ENCODE results near the gene PAH.

PAH gene

GRCh38 chr12:102814691-102815367 is 102.2 kb downstream of the PAH start:
- no peak for DNase-seq

GRCh38 chr12:102812344-102812743 is 104.7 kb downstream of the PAH start:
- no peak for DNase-seq

DNA sequence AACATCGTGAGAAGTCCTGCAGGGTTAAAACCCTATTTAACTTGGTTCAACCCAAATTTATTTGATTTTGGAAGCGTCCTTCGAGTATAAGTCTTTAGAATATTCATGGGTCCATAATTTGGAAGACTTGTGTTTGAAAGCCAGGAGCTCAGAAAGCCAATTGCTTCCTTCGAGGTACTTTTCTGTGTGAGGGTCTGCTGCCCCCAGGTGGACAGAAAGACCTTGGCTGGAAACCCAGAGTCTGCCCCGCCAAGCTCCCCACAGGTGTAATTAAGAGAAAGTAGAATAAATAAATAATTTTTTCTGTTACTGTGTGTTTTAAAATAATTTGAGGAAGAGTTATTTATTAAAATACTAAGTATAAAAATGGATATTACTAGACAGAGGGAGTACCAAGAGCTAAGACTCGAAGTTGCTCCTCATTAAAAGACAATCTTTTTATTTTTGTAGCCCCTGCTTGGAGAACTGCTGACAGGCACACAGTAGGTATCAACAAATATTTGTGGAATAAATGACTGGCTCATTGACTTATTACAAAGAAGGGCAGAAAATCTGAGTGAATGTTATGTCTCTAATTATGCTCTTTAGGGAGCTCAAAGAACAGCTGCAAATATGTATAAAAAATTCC is 105.8 kb downstream of the PAH start:
- DNase-seq: no peak

- no peak for DNase-seq
Observed at GRCh38 chr12:102808412-102808811, 108.6 kb downstream of the PAH start.

DNA sequence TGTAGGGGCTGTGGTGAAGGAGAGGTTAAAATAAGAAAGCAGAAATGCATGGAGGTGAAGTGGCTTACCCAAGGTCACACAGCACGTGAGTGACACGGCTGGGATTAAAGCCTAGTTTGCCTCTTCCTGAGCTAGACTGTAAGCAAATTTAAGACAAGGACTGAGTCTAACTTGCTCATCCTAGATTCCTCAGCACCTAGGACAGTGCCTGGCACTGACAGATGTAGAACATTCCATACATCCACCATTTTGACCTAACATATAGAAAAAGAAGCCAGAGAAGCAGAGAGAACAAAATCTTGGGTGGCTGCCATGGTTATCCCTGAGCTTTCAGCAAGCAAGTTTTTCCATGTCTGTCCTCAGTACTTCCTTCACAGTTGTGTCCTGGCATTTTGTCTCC is 110.5 kb downstream of the PAH start:
- no peak for DNase-seq

DNA sequence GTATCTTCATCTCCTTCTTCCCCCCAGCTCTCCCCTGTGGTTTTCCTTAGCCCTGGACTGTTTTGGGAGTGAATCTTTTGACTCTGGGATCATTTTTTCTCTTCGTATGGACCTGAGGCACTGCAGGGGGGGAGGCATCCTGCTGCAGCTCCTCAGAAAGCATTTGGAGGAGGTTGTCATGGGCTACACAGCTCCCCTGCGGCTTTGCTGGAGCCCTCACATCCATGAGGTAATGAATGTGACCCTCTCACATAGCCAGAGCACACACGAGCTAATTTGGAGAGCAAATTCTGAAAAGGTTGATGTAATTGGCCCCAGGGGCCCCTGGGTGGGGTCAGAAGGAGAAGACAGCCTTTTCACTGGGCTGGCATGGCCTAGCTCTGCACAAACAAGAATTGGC is 110.9 kb downstream of the PAH start:
- DNase-seq: no peak

- DNase-seq: no peak
Observed at GRCh38 chr12:102800565-102800964, 116.5 kb downstream of the PAH start.

DNA sequence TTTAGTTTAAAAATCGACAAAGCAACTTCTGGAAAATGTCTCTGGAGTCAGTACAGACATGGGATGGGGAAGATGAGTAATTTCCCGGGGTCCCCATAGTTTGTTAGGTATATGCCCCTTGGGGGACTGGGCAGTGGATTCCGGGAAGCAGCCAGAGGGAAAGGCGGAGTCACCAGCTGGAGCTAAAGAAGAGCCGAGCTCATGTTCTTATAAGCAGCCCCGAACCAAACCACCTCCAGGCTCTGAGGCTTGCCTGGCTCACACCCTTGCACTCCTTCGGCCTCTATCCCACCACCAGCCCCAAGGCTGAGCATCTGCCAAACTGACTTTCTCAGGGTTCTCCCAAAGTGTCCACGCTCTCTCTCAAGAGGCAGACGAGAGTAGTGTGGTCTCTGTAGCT is 117.8 kb downstream of the PAH start:
- DNase-seq: no peak

- DNase-seq: no peak
Observed at GRCh38 chr12:102797528-102797927, 119.5 kb downstream of the PAH start.

DNA sequence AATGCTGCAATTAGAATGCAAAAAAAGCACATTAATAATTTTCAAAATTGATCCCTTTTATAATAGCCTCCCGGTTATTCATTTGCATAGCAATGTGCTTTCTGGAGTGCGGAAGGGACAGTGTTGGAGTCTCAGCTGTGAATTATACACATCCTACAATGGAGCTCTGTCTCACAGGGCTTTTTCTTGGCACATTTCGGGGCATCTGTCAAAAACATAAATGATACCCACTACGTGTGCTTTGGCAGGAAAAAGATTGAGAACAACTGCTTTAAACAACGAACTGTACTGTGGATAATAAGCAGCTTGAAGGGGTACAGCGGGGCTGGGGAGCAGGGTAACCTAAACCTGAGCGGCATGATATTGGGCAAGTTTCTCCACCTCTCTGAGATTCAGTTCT is 123.1 kb downstream of the PAH start:
- DNase-seq: no peak
